T47D (cell line): ENCODE results near the gene FA2H.
"Not testable (repeated sequence)": the region's sequence is repeated elsewhere in the genome, so short reads cannot be mapped to it uniquely, and the experiment has no call there.

Experiments
- DNase-seq, 2 experiments: peaks; one replicate each; pipeline versions ENCODE4 v3.0.0 to v3.0.0-alpha.2; 2011 to 2012; ENCODE audit warnings: low read depth in 1 of 2, low spot score in 1 of 2
- JUND ChIP-seq: IDR thresholded peaks from 2 replicates; pipeline ENCODE4 v1.6.1; 2012; ENCODE audit warnings: low read depth
- in situ Hi-C: cut with HindIII; loops from 2 replicates; pipeline ENCODE4 v1.10.0; 2016; ENCODE audit warnings: low sequenced_read_pairs, low pct_unique_long_range_greater_than_20kb

FA2H gene

DNA sequence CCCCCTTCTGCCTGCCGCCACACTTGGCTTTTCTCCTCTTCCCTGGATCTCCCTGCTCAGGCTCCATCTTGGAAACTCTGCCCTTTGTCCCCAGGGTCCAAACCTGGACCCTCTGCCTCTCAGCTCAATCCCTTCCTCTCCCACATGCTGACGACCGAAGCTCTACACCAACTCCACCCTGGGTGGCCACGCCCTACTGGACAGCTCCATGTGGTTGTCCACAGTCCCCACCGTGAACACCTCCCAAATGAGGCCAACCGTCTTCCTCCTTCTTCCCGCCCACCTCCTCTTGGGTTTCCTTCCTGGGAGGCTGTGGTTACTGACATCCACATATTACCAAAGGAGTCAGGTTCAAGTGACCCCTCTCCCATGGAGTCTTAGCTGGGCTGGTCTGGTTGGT is 51.4 kb downstream of the FA2H start:
- in situ Hi-C loops = no loop called here
- no peak for TF ChIP-seq JUND

DNA sequence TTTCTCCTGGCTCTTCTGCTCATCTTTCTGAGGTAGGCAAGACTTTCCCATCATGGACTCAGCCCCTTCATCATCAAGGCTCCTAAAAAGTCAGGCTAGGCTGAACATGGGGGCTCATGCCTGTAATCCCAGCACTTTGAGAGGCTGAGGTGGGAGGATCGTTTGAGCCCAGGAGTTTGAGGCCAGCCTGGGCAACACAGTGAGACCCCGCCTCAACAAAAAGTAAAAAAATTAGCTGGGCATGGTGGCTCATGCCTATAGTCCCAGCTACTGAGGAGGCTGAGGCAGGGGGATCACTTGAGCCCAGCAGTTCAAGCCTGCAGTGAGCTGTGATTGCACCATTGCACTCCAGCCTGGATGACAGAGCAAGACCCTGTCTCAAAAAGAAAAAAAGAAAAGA is 52.5 kb downstream of the FA2H start:
- DNase-seq, in situ Hi-C loops: not testable (repeated sequence)

More for the DNA sequence above, 51.4 kb downstream of the FA2H start:
- DNase-seq = no peak

DNA sequence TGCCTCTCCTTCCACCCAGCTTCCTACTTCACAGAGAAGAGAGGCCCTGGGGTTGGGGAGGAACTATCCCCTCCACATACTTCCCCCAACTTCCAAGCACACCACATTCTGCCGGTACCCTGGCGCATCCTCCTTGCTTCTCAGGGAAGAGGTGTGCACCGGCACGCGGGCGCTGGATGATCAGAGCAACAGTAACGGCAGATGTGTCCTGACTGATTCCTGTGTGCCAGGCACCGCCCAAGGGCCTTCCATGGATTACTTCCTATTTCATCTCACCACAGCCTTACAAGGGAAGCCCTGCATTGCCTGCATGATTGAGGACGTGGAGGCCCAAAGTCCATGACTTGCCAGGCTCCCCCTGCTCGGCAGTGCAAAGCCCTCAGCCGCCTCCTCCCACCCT is 52.9 kb downstream of the FA2H start:
- in situ Hi-C loops = no loop called here
- no peak for TF ChIP-seq JUND
- no peak for DNase-seq

DNA sequence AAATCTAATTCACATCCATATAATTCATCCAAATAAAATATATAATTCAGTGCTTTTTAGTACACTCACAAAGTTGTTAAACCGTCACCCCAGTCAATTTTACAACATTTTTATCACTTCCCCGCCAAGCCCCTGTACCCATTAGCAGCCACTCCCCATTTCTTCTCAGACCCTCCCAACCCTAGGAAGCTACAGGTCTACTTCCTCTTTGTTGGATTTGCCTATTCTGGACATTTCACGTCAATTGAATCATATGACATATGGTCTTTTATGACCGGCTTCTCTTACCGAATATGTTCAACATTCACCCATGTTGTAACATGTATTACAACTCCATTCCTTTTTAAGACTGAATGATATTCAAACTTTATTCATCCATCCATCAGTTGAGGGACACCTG is 54.0 kb downstream of the FA2H start:
- TF ChIP-seq JUND = no peak
- in situ Hi-C loops = no loop called here
- no peak for DNase-seq

DNA sequence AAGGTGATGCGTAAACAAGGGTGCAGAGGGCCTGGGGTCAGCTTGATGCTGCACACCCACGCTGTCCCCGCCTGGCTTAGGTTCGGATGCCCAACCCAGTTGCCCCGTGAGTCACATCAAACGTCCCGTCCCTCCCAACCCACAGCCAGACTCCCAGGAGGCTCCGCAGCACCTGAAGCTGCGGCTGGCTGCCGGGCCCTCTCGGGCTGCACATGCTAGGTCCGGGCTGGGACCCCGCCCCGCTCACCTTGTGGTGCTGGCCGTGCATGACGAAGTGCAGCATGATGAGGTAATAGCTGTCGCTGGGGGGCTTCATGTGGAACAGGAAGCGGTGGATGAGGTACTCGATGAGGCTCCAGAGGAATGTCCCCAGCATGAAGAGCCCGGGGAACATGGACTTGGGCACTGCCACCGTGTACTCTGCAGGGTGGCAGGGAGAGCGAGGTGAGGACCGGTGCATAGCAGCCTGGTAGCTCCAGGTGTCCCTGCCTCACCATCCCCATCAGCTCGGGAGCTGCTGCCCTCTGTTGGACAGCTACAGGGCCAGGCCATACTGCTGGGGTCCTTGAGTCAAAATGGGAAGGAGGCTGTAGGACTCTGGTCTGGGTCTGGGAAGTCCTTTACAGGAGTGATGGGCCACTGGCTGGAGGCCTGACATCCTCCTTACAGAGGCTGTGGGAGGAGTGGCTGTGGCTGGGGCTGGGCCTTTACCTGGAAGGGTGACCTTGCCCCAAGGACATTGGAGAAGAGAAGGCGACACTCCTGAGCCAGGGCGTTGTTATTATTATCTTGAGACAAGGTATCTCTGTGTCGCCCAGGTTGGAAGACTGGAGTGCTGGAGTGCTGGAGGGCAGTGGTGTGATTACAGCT is 55.6 kb downstream of the FA2H start:
- DNase-seq = no peak
- TF ChIP-seq JUND = no peak
- in situ Hi-C loops = no loop called here

DNA sequence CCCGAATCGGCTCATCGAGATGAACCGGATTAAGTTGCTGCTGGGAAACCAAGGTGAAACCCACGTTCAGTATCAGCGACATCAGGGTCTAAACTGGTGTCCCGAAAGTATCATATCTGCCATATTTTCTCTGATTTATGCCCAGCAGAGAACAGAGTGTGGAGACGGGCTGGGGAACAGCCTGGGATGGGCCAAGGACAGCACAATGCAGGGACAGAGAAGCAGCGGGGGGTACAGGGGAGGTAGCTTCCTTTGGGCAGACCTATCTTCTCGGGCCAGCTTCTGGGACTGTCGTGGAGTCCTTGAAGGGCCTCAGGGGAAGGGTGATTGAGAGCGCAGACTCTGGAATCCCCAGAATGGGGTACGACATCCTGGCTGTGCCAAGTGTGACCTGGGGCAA is 56.5 kb downstream of the FA2H start:
- no peak for TF ChIP-seq JUND
- DNase-seq = no peak
- in situ Hi-C loops = no loop called here

DNA sequence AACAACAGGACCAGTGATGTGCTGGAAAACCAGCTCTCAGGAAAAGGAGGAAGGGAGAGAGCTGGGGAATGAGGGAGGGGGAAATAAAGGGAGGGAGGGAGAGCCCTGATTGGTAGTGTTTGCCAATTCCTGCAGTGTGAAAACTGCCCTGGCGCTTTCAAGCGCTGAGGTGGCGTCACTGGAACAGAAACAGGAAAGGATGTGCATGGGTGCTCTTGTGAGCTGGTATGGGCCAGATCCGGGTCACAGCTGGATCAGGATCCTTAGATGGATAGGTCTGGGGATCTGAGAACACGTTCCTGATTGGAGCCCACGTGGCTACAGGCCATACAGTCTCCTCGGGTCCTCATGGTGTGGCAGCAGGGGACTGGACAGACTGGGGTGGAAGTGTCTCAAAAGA is 57.3 kb downstream of the FA2H start:
- in situ Hi-C loops = no loop called here

DNA sequence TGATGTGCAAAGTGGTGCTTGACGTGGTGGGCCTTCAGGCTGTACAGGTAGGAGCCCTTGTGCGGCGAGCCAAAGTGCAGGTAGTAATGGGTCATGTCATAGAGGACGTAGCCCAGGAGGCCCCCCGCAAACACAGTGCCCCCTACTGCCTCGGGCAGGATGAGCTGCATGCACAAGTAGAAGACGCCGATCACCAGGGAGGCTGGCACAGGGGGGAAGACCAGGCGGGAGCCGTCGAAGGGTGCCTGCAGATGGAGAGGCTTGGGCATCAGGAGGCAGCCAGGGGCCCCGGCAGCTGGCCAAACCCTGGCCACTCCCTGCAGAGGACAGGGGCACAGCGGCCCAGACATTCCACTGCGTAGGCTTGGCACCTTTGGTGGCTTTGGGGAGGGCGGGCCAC is 58.3 kb downstream of the FA2H start:
- no peak for TF ChIP-seq JUND
- in situ Hi-C loops = no loop called here
- no peak for DNase-seq

More for the DNA sequence above, 57.3 kb downstream of the FA2H start:
- TF ChIP-seq JUND = no peak
- DNase-seq = no peak

DNA sequence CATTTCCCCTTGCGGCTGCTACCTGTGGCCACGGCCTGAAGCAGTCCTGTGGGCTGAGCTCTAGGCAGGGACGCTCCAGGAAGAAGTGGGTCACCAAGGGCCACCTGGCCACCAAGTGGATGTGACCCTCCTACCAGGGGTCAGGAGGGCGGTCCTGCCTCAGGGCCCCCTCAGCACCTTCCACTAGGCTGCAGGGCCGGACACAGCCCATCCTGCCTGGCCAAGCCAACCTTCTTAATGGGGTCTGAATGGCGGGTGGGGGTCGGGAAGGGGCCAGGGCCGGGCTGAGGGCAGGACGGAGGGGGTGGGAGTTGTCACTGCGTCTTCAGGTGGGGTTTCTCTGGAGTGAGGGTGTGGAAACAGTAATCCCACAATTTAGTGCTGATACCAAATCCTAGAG is 60.7 kb downstream of the FA2H start:
- in situ Hi-C loops = no loop called here
- TF ChIP-seq JUND = no peak
- no peak for DNase-seq

DNA sequence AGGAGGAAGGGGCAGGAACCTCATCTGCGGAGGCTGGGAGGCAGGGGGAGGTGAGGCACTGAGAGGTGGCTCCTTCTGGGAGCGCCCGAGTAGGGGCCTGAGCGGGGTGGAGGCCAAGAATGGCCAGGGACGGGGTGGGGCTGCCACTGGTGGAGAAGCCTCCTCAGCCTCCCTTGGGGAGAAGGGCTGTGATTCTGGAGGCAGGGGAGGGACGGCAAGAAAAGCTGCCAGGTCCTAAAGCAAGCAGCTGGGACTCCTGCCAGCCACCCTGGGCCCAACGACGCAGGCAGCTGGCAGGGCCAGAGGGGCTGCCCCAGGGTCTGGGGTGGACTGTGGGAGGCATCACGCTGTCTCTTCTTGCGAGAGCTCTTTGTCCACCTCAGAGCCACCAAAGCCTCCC is 61.3 kb downstream of the FA2H start:
- in situ Hi-C loops = no loop called here
- no peak for DNase-seq
- no peak for TF ChIP-seq JUND

DNA sequence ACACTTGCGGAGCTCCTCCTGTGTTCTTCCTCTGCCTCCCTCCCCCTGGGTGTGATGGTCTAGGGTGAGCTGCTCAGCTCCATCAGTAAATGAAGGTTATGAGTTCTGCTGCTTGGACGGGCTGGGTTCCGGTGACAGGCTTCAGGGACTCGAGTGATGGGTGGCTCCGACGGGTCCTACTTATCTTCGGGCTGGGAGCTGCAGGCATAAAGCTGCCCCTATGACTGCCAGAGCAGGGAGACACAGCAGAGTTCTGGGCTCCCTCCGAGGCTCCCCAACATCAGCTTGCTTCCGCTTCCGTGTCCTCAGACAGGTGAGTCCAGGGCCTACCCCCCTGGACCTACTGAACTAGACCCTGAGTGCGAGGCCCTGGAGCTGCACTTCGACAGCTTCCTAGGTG is 62.7 kb downstream of the FA2H start:
- in situ Hi-C loops = no loop called here
- DNase-seq = no peak
- TF ChIP-seq JUND = no peak

DNA sequence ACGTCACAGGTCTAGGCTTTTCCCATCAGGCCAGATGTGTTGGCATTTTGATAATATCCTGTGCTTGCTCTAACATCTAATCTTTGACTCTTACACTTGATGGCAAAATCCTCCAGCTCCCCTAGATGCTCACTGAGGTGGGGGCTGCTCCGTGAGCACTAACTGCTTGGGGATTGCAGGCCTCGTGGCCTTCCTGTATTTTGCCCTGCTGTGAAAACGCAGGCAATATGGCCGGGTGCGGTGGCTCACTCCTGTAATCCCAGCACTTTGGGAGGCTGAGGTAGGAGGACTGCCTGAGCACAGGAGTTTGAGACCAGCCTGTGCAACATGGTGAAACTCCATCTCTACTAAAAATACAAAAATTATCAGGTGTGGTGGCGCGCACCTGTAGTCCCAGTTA is 64.2 kb downstream of the FA2H start:
- TF ChIP-seq JUND = no peak
- in situ Hi-C loops = no loop called here

DNA sequence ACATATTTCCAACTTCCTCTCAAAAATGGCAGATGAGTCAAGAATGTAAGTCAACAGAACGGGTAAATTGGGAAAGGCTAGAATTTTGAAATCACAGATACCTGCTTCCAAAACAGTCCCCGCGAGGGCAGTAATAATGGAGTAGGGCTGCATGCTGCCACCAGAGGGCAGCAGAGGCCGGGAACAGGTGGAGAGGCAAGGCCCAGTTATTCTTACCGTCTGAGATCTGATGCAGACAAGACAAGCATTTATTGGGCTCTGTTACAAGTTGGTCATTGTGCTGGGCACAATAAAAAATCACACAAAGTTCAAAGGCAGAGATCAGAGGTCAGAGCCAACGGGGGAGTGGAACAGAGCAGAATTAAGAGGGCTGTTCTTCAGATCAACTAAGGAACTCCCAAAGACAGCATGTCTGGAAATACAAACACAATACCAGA is 65.2 kb downstream of the FA2H start:
- no peak for TF ChIP-seq JUND
- in situ Hi-C loops = no loop called here
- DNase-seq = peak; percentile 69 to 82

More for the DNA sequence above, 64.2 kb downstream of the FA2H start:
- DNase-seq = no peak
